ENCODE data around the gene FRRS1.

The FRRS1 gene

DNA sequence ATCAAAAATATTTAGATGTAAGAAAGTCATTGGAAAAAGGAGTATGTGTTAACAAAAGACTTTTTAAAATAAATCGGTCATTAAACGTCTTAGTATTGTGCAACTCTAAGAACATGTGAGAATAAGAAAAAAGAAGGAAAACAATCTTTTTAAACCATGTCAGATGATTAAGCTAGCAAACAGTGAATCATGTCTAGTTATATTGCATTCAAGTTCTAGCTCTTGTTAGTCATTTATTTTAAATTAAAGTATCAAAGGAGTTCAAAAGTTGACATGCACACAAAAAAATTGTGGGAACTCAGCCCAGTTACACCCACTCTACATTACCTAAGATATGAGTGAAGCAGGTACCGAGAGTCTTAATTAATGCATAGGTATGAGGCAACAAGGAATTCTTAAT lies 9.8 kb downstream of the FRRS1 start:
- no peak for TF ChIP-seq CTCF (IDR thresholded peaks at IDR 0.05; ENCODE audit: borderline replicate concordance, insufficient read depth, low read depth, low read length)
- H3K4me3 ChIP-seq (ENCODE audit: low read depth, low read length), result no peak overlapping the region

DNA sequence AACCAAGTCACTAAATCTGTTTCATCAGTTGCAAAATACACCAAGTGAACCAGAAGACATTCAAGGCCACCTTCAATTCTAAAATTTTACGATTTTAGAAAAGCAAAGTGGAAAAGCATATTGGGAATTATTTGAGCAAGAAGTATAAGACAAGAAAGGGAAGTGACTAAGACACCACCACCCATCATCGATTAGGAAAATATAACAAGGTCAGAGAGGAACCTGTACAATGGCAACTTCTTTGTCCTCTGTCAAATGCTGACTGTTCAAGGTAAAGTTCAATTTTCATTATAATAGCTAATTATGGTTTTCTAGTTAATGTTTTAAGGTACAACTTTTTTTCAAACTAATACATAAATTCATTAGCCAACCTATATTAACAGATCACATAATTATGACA lies 10.8 kb downstream of the FRRS1 start:
- no peak overlapping the region for H3K4me3 ChIP-seq (ENCODE audit: low read depth, low read length)
- TF ChIP-seq CTCF (IDR thresholded peaks at IDR 0.05; ENCODE audit: borderline replicate concordance, insufficient read depth, low read depth, low read length), result no peak

DNA sequence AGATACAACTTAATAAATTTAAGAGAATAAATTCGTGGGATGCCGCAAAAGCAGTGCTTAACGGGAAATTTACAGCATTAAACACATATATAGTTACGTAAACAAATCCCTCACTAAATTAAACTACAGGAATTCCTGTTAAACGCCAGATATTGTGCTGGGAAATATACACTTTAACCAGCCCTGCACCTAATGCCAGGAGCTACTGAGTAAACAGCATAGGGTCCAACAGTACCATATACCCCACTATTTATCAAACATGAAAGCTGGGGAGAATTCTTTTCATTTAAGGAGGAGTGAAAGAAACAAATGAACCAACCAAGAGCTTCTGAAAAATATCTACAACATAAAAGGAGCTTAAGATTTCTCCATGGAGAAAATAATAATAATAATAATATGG lies 11.7 kb downstream of the FRRS1 start:
- no peak for TF ChIP-seq CTCF (IDR thresholded peaks at IDR 0.05; ENCODE audit: borderline replicate concordance, insufficient read depth, low read depth, low read length)
- H3K4me3 ChIP-seq (ENCODE audit: low read depth, low read length), result no peak overlapping the region

- no peak overlapping the region for H3K4me3 ChIP-seq (ENCODE audit: low read depth, low read length)
- no peak for TF ChIP-seq CTCF (IDR thresholded peaks at IDR 0.05; ENCODE audit: borderline replicate concordance, insufficient read depth, low read depth, low read length)
Observed at GRCh38 chr1:99754055-99754626, 12.3 kb downstream of the FRRS1 start.

DNA sequence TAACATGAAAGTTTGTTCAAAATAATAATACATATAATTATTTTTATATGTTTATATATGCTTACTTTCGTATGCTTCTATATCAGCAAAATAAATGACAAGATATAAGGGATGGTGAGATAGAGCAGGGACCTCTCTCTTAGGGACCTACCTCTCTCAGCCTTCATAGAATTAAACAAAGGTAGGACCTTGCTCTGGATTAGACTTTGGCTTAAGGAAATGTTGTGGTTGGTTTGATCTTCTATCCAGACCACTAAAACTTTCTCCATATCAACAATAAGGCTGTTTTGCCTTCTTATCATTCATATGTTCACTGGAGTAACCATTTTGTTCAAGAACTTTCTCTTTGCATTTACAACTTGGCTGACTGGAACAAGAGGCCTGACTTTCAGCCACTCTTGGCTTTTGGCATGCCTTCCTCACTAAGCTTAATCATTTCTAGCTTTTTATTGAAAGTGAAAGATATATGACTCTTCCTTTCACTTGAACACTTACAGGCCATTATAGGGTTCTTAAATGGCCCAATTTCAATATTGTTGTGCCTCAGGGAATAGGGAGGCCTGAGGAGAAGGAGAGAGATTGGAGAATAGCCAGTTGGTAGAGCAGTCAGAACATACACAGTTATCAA lies 14.4 kb downstream of the FRRS1 start:
- H3K4me3 ChIP-seq (ENCODE audit: low read depth, low read length), result no peak overlapping the region
- TF ChIP-seq CTCF (IDR thresholded peaks at IDR 0.05; ENCODE audit: borderline replicate concordance, insufficient read depth, low read depth, low read length), result no peak

DNA sequence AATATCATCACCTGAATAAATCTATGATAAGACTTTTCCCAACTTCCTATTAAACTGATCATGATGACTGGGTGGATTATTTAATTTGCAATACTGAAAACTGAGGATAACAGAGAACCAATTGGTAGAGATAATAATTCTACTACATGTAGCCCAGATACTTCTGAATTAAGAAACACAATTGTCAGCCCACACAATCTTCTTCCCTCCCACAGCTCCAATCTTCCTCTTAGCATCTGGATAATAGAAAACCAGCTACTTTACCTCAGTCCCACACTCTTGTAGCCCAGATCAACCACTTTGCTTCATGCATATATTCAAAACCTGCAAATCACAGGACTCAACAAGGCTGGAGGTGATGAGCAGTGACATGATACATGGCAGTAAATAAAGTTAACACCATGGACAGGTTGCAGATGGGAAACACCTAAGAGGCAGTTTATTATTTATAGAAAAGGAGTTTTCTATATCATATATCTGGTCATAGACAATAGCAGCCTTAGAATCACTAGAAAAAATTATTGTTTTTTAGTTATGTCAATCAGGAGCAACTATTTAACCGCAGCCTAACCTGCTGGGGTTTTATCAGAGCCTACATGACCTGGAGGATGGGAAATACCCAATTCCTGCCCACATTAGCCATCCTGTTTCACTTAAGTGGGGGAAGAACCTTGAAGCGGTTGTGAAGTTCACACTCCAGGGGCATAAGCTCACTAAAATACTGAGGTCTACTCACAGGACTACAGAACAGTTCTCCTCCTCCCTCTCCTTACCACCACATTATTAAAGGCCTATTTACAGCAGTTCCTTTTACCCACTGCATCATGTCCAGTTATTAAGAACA lies 16.7 kb downstream of the FRRS1 start:
- TF ChIP-seq CTCF (IDR thresholded peaks at IDR 0.05; ENCODE audit: borderline replicate concordance, insufficient read depth, low read depth, low read length), result no peak
- H3K4me3 ChIP-seq (ENCODE audit: low read depth, low read length), result no peak overlapping the region

Data from GM12875 (cell line).